HPDE6-E6E7 (cell line): ENCODE results near the gene HELZ2.
"Not testable (repeated sequence)": the region's sequence is repeated elsewhere in the genome, so short reads cannot be mapped to it uniquely, and the experiment has no call there.

Experiments
- DNase-seq: peaks from one replicate; pipeline ENCODE4 v3.0.0; 2011; ENCODE audit warnings: missing footprints; ENCODE audit errors: extremely low spot score

The HELZ2 gene

GRCh38 chr20:63580796-63581461 lies 6.9 kb upstream of the HELZ2 start:
- peak; percentile 98 for DNase-seq

- DNase-seq = no peak
Observed at GRCh38 chr20:63579017-63579694, 5.1 kb upstream of the HELZ2 start.

DNA sequence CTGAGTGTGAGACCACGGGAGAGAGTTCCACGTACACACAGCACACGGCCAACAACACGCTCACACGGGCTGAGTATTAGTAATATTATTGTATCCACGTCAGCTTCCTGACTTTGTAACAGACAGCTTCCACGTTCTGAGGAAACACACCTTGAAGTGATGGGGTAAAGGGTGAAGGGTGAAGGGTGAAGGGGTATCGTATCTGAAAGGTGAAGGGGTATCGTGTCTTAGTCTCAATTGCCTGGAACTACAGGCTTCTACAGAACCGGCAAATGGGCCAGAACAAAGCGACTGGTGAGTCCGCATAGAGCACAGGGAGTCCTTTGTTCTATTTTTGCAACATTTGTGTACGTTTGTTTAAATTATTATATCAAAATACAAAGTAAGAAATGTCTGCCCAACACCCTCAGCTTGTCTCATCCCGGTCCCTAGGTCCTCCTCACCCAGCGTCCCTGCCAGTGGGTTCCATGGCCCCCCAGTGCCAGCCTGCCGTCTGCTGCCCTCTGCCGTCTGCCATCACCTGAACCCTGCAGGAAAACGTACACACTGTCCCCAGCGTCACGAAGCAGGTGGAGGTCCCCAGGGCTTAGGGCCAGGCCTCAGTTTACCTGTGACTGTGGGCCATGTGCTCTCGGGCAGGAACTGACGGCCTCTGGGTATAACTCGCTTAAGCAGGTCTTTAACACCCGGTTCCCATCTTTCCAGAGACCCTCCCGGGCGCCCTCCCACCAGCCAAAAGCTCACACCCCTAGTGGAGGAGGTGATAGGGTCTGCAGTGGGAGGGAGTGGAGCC lies 4.4 kb upstream of the HELZ2 start:
- DNase-seq = no peak

- DNase-seq = no peak
Observed at GRCh38 chr20:63577317-63577894, 3.4 kb upstream of the HELZ2 start.

GRCh38 chr20:63576311-63576710 lies 2.3 kb upstream of the HELZ2 start:
- no peak for DNase-seq

GRCh38 chr20:63574829-63575743 lies 1.0 kb upstream of the HELZ2 start:
- DNase-seq = no peak

DNA sequence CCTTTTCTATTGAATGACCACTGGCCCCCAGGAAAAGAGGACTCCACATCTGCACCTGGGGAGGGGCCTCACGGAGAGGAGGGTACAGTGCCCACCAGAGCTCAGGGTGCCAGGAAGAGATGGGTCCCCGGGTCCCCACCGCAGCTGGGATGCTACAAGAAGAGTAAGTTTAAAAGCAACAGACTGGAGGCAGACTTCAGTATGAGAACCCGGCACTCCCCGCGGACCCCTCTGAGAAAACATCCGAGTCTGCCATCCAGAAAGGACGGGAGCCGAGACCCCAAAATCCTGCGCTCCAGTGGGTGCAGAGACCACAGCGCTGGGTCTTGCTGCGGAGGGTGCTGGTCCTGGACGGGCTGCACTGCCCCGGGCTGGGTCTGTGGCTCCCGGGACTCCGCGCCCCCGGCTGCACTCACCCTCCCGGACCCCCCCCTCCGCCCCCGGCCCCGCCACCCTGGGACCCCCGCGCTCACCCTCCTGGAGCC lies 350 bp downstream of the HELZ2 start:
- no peak for DNase-seq

DNA sequence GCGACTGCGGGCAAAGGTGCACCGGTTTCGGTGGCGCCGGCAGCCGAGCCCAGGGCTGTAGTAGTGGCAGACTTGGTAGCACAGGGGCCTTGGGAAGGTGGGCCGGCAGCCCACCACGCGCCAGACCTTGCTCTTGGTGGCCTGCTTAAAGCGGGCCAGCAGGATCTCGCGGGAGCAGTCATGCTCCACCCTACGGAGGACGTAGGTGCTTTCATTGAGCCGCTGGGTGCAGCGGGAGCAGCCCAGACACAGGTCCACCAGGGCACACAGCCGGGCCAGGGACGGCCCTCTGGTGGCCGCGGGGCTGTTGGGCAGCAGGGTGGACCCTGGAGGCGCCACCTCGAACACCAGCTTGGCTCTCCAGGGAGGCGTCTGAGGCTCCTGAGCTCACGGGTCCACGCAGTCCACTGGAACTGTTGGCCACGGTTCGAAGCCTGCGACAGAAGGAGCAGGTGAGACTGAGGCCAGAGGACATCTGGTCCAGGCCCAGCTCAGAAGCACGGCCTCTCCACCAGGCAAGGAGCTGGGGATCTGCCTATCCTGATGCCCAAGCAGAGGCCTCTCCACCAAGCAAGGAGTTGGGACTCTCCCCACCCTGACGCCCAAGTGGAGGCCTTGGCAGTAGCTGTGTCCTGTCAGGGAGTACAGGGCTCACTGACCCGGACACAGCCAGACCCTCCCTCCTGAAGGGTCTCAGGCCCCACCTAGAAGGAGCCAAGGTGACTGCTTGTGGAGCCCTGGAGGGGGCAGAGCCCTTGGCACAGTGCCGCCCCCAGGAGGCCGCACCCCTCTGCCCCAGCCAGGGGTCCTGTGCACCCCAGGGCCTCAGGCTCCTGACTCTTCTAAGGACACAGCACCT lies 1.0 kb downstream of the HELZ2 start:
- no peak for DNase-seq

- no peak for DNase-seq
Observed at GRCh38 chr20:63572071-63572787, 1.8 kb downstream of the HELZ2 start.

DNA sequence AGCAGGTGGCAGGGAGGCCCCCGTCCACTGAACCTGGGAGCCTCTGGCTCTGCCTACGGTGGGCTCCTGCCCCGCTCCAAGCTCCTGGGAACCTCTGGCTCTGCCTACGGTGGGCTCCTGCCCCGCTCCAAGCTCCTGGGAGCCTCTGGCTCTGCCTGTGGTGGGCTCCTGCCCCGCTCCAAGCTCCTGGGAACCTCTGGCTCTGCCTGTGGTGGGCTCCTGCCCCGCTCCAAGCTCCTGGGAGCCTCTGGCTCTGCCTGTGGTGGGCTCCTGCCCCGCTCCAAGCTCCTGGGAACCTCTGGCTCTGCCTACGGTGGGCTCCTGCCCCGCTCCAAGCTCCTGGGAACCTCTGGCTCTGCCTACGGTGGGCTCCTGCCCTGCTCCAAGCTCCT lies 3.0 kb downstream of the HELZ2 start:
- not testable (repeated sequence) for DNase-seq

- DNase-seq = no peak
Observed at GRCh38 chr20:63570281-63571086, 3.6 kb downstream of the HELZ2 start.

- no peak for DNase-seq
Observed at GRCh38 chr20:63568986-63569949, 4.8 kb downstream of the HELZ2 start.

DNA sequence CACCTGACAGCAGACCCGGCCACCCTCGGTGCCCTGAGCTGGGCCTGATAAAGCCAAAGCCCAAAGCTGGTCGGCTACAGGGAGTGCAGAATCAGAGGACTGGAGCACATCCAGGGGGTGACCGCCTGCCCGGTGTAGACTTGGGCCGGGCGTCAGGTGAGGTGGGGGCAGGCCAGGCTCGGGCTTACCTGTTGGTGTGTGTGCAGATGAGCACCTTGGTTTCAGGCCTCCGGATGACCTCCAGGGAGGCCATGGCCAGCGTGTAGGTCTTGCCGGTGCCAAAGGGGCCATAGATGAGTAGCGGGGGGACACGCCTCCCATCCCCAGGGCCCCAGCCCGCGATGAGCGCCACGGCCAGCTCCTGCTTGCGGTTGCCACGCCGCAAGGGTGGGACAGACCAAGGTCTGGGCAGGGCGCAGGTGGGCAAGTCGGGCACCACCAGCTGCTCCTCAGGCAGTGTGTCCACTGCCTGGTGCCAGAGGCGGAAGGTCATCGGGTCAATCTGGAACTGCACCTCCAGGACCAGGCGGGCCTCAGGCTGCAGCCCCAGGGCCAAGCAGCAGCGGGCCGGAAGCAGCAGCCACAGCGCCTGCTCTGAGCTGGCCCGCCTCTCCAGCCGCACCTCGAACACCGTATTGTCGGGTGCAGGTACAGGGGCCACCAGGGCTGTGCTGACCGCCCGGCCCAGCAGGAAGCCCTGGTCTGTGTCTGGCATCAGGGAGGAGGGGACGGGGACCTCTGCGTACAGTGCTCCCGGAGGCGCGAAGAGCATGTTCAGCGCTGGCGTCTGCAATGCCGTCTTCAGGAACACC lies 5.7 kb downstream of the HELZ2 start:
- no peak for DNase-seq

GRCh38 chr20:63567386-63568169 lies 6.5 kb downstream of the HELZ2 start:
- DNase-seq = no peak

- no peak for DNase-seq
Observed at GRCh38 chr20:63567136-63567385, 7.0 kb downstream of the HELZ2 start.
